A673 (cell line): ENCODE measurements around the gene TPGS1.

Experiments
- EZH2 ChIP-seq: fragments of 200-600 bp; sonication (generic); IDR thresholded peaks from 2 replicates; pipeline ENCODE4 v1.6.1; 2017; ENCODE audit warnings: borderline replicate concordance, low read depth, mild to moderate bottlenecking, mixed read lengths, antibody characterized with exemption, low read length; ENCODE audit not compliant: poor library complexity, severe bottlenecking
- TF ChIP-seq, protein P1 (sequence below): fragments of 300-800, 200-600 bp; sonication (generic); conservative IDR thresholded peaks from 2 replicates; pipeline ENCODE4 v1.5.1; 2017; ENCODE audit warnings: low read depth, mild to moderate bottlenecking, antibody characterized with exemption, low read length, moderate library complexity, mixed read lengths

DNA sequence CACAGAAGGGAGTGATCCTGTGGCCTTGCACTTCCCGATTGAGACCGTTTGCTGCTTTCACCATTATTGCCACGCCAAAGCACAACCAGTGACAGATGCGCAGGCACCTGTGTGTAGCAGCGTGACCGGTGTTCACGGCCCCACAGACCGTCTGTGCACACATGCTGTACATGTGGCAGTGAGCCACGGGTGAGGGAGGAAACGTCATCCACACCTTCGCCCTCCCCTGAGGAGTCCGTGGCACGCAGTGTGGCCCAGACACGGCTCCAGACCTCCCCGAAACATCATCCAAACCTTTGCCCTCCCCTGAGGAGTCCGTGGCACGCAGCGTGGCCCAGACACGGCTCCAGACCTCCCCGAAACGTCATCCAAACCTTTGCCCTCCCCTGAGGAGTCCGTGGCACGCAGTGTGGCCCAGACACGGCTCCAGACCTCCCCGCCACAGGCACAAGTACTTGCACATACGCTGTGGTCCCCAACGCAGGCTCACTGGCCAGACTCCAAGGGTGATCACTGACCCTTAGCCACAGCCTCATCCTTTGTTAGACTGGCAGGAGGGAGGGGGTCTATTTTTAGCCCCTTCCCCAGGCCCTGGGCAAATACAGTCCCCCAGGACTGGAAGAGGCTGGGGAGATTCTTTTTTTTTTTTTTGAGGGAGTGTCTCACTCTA, 38.6 kb upstream of the TPGS1 start:
- TF ChIP-seq, protein P1, sequence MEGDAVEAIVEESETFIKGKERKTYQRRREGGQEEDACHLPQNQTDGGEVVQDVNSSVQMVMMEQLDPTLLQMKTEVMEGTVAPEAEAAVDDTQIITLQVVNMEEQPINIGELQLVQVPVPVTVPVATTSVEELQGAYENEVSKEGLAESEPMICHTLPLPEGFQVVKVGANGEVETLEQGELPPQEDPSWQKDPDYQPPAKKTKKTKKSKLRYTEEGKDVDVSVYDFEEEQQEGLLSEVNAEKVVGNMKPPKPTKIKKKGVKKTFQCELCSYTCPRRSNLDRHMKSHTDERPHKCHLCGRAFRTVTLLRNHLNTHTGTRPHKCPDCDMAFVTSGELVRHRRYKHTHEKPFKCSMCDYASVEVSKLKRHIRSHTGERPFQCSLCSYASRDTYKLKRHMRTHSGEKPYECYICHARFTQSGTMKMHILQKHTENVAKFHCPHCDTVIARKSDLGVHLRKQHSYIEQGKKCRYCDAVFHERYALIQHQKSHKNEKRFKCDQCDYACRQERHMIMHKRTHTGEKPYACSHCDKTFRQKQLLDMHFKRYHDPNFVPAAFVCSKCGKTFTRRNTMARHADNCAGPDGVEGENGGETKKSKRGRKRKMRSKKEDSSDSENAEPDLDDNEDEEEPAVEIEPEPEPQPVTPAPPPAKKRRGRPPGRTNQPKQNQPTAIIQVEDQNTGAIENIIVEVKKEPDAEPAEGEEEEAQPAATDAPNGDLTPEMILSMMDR: no peak
- no peak for TF ChIP-seq EZH2
